Mesendoderm (in vitro differentiated cells): ENCODE data around the gene GATAD2A.
A peak's percentile ranks its signal among the peaks of the same experiment; 100 is the strongest.

Experiments used
- DNase-seq: peaks from one replicate; pipeline ENCODE4 v3.0.0; 2013
- H2AK5ac ChIP-seq: 2 replicates; pipeline ENCODE4 v1.6.1; 2013; ENCODE audit warnings: low read length, inconsistent platforms
- H2BK120ac ChIP-seq: 2 replicates; pipeline ENCODE4 v1.6.1; 2013; ENCODE audit warnings: low read depth, mild to moderate bottlenecking, low read length, moderate library complexity, mixed read lengths
- H2BK15ac ChIP-seq: replicated peaks from 2 replicates; pipeline ENCODE4 v1.6.1; 2013; ENCODE audit warnings: low read depth, mild to moderate bottlenecking, moderate library complexity
- H2BK5ac ChIP-seq: 2 replicates; pipeline ENCODE4 v1.6.1; 2013; ENCODE audit warnings: low read length, inconsistent platforms
- H3K18ac ChIP-seq: 2 replicates; pipeline ENCODE4 v1.6.1; 2013; ENCODE audit warnings: mild to moderate bottlenecking, low read length, mixed read lengths
- H3K23ac ChIP-seq: one replicate; pipeline ENCODE4 v1.6.1; 2013; ENCODE audit warnings: low read length
- H3K27ac ChIP-seq: 2 replicates; pipeline ENCODE4 v1.5.1; 2013; ENCODE audit warnings: low read depth, mild to moderate bottlenecking, inconsistent platforms, low read length, moderate library complexity
- H3K27me3 ChIP-seq: 2 replicates; pipeline ENCODE4 v1.6.1; 2013; ENCODE audit warnings: low read length, control low read depth, mild to moderate bottlenecking, inconsistent platforms; ENCODE audit not compliant: insufficient read depth, poor library complexity
- H3K36me3 ChIP-seq: 2 replicates; pipeline ENCODE4 v1.6.1; 2013; ENCODE audit warnings: low read length, inconsistent platforms; ENCODE audit not compliant: control insufficient read depth, insufficient read depth
- H3K4ac ChIP-seq: one replicate; pipeline ENCODE4 v1.6.1; 2013; ENCODE audit warnings: low read depth, mild to moderate bottlenecking, low read length, moderate library complexity
- H3K4me1 ChIP-seq: 2 replicates; pipeline ENCODE4 v1.6.1; 2013; ENCODE audit warnings: low read depth, low read length, inconsistent platforms; ENCODE audit not compliant: control insufficient read depth
- H3K4me2 ChIP-seq: 2 replicates; pipeline ENCODE4 v1.6.1; 2013; ENCODE audit warnings: low read length
- H3K4me3 ChIP-seq: 2 replicates; pipeline ENCODE4 v1.5.1; 2013; ENCODE audit warnings: mild to moderate bottlenecking, low read length
- H3K56ac ChIP-seq: one replicate; pipeline ENCODE4 v1.6.1; 2013; ENCODE audit warnings: low read length
- H3K79me1 ChIP-seq: 2 replicates; pipeline ENCODE4 v1.6.1; 2013; ENCODE audit warnings: low read length, inconsistent platforms
- H3K79me2 ChIP-seq: 2 replicates; pipeline ENCODE4 v1.6.1; 2013; ENCODE audit warnings: mild to moderate bottlenecking, low read length; ENCODE audit not compliant: control insufficient read depth, insufficient read depth
- H3K9ac ChIP-seq: 2 replicates; pipeline ENCODE4 v1.6.1; 2013; ENCODE audit warnings: low read length, inconsistent platforms
- H4K5ac ChIP-seq: one replicate; pipeline ENCODE4 v1.6.1; 2013; ENCODE audit warnings: low read length
- H4K8ac ChIP-seq: one replicate; pipeline ENCODE4 v1.6.1; 2013; ENCODE audit warnings: low read depth, mild to moderate bottlenecking, control low read depth, low read length, moderate library complexity
- WGBS: extraction: QIAGEN DNeasy Blood & Tissue Kit; methylation state at CpG from one replicate; pipeline ENCODE4 v1.1.7; 2013; ENCODE audit warnings: low lambda C conversion rate, missing lambda C conversion rate; ENCODE audit not compliant: insufficient coverage; ENCODE audit errors: extremely low coverage; 5-methylcytosine and 5-hydroxymethylcytosine counted together

Gene GATAD2A

GRCh38 chr19:19487950-19488874 lies 82.7 kb downstream of the GATAD2A start:
- peaks cover 55% of the 10 kb centered on the region for H3K79me2 ChIP-seq
- H2AK5ac ChIP-seq, result no peak overlapping the region
- no peak overlapping the region for H3K18ac ChIP-seq
- peak; percentile 63 for DNase-seq
- H4K8ac ChIP-seq, result no peak overlapping the region
- no peak overlapping the region for H3K4me2 ChIP-seq
- H3K27me3 ChIP-seq, result no peaks in the 10 kb centered on the region
- no peak overlapping the region for H2BK15ac ChIP-seq
- peaks cover 38% of the 10 kb centered on the region for H3K79me1 ChIP-seq
- no peak overlapping the region for H3K23ac ChIP-seq
- H3K4ac ChIP-seq, result no peak overlapping the region
- H2BK120ac ChIP-seq, result no peak overlapping the region
- H3K56ac ChIP-seq, result no peak overlapping the region
- no peaks in the 10 kb centered on the region for H3K36me3 ChIP-seq
- no peak overlapping the region for H2BK5ac ChIP-seq
- no peak overlapping the region for H4K5ac ChIP-seq
- H3K4me1 ChIP-seq, result peaks cover 17% of the 10 kb centered on the region
- peak overlapping the region; percentile 22 for H3K27ac ChIP-seq
- no CpG with 5 or more reads among the region's 20 CpGs for WGBS
- H3K9ac ChIP-seq, result no peak overlapping the region
- H3K4me3 ChIP-seq, result no peak overlapping the region

GRCh38 chr19:19488875-19489690 lies 83.6 kb downstream of the GATAD2A start:
- no peaks in the 10 kb centered on the region for H3K36me3 ChIP-seq
- no CpG with 5 or more reads among the region's 14 CpGs for WGBS
- peak; percentile 100 for DNase-seq

GRCh38 chr19:19489804-19490204 lies 84.3 kb downstream of the GATAD2A start:
- H2BK5ac ChIP-seq, result peak overlapping the region; percentile 8
- no peak overlapping the region for H3K4ac ChIP-seq
- H3K4me1 ChIP-seq, result peaks cover 17% of the 10 kb centered on the region
- no peak overlapping the region for H3K23ac ChIP-seq
- peaks cover 43% of the 10 kb centered on the region for H3K79me1 ChIP-seq
- H4K8ac ChIP-seq, result no peak overlapping the region
- peak overlapping the region; percentile 80 for H3K56ac ChIP-seq
- H3K4me2 ChIP-seq, result no peak overlapping the region
- H3K9ac ChIP-seq, result peak overlapping the region; percentile 49
- no peak overlapping the region for H3K4me3 ChIP-seq
- H3K79me2 ChIP-seq, result peaks cover 54% of the 10 kb centered on the region
- no CpG with 5 or more reads among the region's 9 CpGs for WGBS
- peaks cover 3% of the 10 kb centered on the region for H3K36me3 ChIP-seq
- no peaks in the 10 kb centered on the region for H3K27me3 ChIP-seq
- H2BK120ac ChIP-seq, result no peak overlapping the region
- no peak overlapping the region for H4K5ac ChIP-seq
- H2AK5ac ChIP-seq, result peak overlapping the region; percentile 27
- H2BK15ac ChIP-seq, result no peak overlapping the region
- H3K27ac ChIP-seq, result peak overlapping the region; percentile 22
- H3K18ac ChIP-seq, result no peak overlapping the region
- no peak for DNase-seq

More at GRCh38 chr19:19488875-19489690, 83.6 kb downstream of the GATAD2A start:
- Histone ChIP-seq H3K23ac (peak overlapping the region; percentile 11), H2BK120ac (no peak overlapping the region), H3K79me1 (peaks cover 37% of the 10 kb centered on the region), H2BK15ac (no peak overlapping the region), H3K4me2 (no peak overlapping the region), H3K4ac (no peak overlapping the region), H4K8ac (no peak overlapping the region), H3K4me1 (peaks cover 17% of the 10 kb centered on the region), H2AK5ac (peak overlapping the region; percentile 27), H3K79me2 (peaks cover 52% of the 10 kb centered on the region), H4K5ac (no peak overlapping the region), H3K18ac (no peak overlapping the region), H3K27ac (peak overlapping the region; percentile 66), H3K56ac (peak overlapping the region; percentile 80), H3K27me3 (no peaks in the 10 kb centered on the region), H3K9ac (peak overlapping the region; percentile 47), H2BK5ac (no peak overlapping the region), H3K4me3 (no peak overlapping the region)

GRCh38 chr19:19490214-19490968 lies 84.9 kb downstream of the GATAD2A start:
- WGBS, result no CpG with 5 or more reads among the region's 20 CpGs
- Histone ChIP-seq H2BK5ac (no peak overlapping the region), H4K8ac (no peak overlapping the region), H3K4me2 (no peak overlapping the region), H3K4ac (no peak overlapping the region), H3K36me3 (peaks cover 3% of the 10 kb centered on the region), H3K79me2 (peaks cover 48% of the 10 kb centered on the region), H3K9ac (peak overlapping the region; percentile 49), H2BK120ac (no peak overlapping the region), H3K27me3 (no peaks in the 10 kb centered on the region), H3K4me3 (no peak overlapping the region), H3K4me1 (peaks cover 15% of the 10 kb centered on the region), H2BK15ac (no peak overlapping the region), H3K79me1 (peaks cover 43% of the 10 kb centered on the region), H2AK5ac (no peak overlapping the region), H3K23ac (no peak overlapping the region), H3K56ac (peak overlapping the region; percentile 61), H3K18ac (no peak overlapping the region), H3K27ac (peak overlapping the region; percentile 22), H4K5ac (no peak overlapping the region)
- peak; percentile 89 for DNase-seq

GRCh38 chr19:19491321-19492025 lies 86.0 kb downstream of the GATAD2A start:
- Histone ChIP-seq H2BK120ac (no peak overlapping the region), H3K27me3 (no peaks in the 10 kb centered on the region), H3K18ac (no peak overlapping the region), H3K4me3 (no peak overlapping the region), H3K27ac (no peak overlapping the region), H2BK5ac (no peak overlapping the region), H3K79me2 (peaks cover 38% of the 10 kb centered on the region), H3K79me1 (peaks cover 44% of the 10 kb centered on the region), H3K9ac (no peak overlapping the region), H3K4me2 (no peak overlapping the region), H3K4ac (no peak overlapping the region), H4K5ac (no peak overlapping the region), H4K8ac (no peak overlapping the region), H3K4me1 (peaks cover 15% of the 10 kb centered on the region), H2AK5ac (no peak overlapping the region), H3K36me3 (peaks cover 11% of the 10 kb centered on the region), H3K56ac (no peak overlapping the region), H2BK15ac (no peak overlapping the region), H3K23ac (no peak overlapping the region)
- no peak for DNase-seq
- no CpG with 5 or more reads among the region's 15 CpGs for WGBS
